Activated T-cell treated with anti-CD3 and anti-CD28 coated beads for 48 hours (primary cell): ENCODE results near the gene TMTC2.
A peak's percentile ranks its signal among the peaks of the same experiment; 100 is the strongest.

Experiments
- DNase-seq: peaks from one replicate; pipeline ENCODE4 v3.0.0-alpha.2; 2020; ENCODE audit warnings: low read depth

Gene TMTC2

DNA sequence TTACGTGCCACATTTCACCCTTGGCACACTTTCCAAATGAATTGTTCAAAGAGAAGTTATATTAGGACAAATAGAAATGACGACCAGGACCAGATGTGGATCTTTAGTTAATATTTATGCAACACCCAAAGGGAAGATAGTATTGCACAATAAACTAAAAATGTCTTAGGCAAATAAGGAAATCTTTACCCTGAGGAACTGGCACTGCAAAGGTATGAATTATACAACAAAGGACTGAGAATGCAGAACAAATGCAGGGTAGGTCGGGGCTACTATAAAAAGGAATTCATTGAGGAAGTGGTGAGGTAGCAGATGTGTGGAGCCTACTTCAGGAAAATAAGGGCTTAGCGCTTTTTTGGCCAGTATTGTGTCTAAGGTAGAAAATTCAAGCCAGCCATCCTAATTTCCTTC lies 3.9 kb upstream of the TMTC2 start:
- DNase-seq = no peak

DNA sequence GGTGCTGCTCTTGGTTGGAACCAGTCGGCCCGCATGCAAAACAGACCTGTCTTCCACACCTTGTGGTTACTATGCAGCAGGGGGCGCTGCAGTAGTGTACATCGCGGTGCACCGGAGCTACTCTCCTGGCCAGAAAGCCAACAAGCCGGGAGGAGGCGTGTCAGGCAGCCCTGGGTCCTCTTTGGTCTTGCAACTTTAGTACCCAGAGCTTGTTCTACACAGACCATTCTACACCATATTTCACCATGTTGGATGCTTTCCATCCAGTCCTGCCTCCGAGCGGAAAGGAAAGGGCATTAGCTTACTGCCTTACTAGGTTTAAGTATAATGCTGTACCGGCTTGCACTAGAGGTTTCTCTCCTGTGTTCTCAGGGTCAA lies 927 bp upstream of the TMTC2 start:
- DNase-seq = peak; percentile 83

- DNase-seq = peak; percentile 46
These were observed 610 bp downstream of the TMTC2 start for GRCh38 chr12:82687021-82688011.

GRCh38 chr12:82688035-82688501 lies 1.4 kb downstream of the TMTC2 start:
- no peak for DNase-seq

DNA sequence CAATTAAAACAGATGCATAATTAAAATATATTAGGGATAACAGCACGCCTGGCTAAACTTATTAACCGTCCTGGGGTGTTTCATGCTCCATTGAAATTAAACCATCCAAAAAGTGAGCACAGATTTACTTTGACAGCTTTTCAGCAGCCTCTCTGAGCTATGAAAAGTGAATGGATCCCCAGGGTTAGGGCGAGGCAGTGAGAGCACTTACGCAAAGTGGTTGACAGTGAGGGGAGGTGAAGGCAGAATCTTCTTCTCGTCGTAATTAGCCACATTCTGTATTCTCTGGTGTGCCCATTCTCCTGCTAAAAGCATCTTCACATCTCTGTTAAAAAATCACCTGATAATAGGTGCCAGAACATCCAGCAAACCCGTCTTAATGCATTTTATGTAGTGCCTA lies 1.9 kb downstream of the TMTC2 start:
- no peak for DNase-seq

GRCh38 chr12:82690006-82690405 lies 3.3 kb downstream of the TMTC2 start:
- DNase-seq = no peak

GRCh38 chr12:82691513-82691912 lies 4.8 kb downstream of the TMTC2 start:
- DNase-seq = no peak

- DNase-seq = no peak
These were observed 7.6 kb downstream of the TMTC2 start for GRCh38 chr12:82694276-82694675.

GRCh38 chr12:82694970-82695369 lies 8.3 kb downstream of the TMTC2 start:
- no peak for DNase-seq

DNA sequence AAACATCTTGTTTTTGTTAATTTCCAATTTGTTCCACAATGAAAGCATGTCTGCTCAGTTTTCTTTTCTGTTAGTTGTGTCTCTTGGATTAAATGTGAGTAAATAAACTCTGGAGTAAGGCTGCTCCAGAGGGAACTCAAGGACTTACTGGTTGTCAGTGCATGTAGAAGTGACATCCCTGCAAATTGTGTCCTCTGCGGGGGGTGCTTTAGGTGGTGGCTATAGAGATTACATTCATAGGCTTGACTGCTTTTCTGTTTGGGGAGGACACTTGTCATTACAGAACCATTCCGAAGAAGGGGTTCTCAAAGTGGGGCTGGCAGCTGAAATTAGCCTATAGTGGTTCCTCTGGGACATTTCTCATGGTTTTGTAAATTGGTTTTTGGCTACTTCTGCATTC lies 8.8 kb downstream of the TMTC2 start:
- DNase-seq = no peak

DNA sequence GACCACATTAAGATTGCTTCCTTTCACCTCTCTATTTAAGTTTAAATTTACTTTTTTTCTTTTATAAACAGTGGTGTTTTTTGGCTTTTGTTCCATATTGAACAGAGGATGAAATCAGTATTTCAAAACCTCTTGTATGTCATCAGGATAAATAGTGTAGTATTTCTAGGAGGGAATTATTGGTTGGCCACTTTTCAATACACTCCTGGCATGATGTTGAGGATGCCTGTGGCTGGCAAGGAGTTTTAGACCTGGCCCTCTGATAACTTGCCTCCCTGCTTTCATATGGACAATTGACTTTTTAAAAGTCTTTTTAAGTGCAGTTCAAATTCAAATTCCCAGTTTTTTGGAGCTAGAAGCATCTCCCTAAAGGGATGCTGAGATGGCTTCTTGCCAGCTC lies 9.8 kb downstream of the TMTC2 start:
- no peak for DNase-seq

GRCh38 chr12:82698708-82699564 lies 12.2 kb downstream of the TMTC2 start:
- no peak for DNase-seq

DNA sequence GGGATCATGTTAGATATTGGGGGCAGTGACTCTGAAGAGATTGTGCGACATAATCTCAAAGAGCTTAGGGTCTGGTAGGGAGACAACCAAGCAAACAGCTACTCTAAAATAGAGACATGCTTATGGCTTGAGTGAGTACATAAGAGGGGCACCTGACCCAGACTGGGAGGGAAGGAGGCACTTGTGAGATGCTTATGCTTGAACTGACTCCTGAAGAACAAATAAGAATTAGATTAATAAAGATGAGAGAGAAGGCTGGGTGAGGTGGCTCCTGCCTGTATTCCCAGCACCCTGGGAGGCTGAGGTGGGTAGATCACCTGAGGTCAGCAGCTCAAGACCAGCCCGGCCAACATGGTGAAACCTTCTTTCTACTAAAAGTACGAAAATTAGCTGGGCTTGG lies 19.1 kb downstream of the TMTC2 start:
- no peak for DNase-seq

DNA sequence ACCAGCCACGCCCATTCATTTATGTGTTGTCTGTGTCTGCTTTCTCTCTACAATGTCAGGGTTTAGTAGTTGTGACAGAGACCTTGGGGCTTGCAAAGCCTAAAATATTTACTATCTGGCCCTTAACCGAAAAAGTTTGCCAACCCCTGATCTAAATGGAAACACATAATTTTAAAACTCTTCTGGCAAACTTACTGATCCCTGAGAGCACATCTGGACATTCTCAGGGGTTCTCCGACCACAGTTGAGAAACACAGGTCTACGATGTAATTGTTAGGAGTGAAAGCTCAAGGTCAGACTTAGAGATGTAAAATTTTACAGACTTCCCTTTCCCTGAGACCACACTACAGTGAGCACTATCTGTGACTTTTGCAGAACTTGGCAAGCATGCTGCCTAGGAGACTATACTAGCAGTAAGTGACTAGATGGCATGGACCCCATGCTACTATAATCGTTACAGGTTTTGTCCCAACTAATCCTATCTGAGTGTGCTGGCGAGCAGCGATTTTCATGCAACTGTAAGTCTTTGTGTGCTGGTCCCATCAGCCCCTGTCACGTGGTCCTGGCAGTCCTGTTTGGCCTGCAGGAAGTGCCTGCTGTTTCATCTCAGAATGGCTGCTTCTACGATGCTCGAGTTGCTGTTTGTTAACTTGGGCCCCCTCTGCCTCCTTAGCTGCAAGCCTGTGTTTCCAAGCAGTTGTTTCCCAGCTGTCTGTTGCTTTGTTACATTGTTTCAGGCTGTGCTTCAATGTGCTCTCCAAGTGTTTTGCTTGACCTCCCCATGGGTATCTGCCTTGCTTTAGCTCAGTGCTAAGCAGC lies 21.6 kb downstream of the TMTC2 start:
- no peak for DNase-seq

DNA sequence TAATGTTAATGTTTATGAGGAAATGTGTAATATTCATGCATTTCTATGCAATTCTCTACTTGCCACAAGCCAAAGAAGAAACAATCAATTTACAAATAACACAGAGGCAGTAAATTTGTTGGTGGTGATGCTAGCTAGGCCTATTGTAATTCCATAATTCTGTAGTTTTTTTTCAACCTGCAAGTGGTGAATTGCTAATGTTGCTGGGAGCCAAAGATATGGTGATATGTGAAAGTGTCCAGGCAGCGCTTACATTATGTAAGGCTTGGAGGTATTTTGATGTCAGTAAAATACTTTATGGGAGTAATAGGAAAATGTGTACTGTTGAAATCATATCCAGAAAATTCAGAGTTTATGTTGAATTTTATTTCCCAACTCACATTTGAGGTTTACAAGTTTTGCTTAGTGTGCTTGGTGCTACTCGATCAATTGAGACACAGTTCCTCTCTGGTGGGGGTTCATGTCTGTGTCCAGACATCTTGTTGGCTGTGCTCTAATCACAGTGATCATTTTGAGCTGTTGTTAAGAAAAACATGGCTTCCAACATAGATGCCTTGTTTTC lies 23.2 kb downstream of the TMTC2 start:
- DNase-seq = no peak

GRCh38 chr12:82710741-82711140 lies 24.0 kb downstream of the TMTC2 start:
- DNase-seq = no peak

DNA sequence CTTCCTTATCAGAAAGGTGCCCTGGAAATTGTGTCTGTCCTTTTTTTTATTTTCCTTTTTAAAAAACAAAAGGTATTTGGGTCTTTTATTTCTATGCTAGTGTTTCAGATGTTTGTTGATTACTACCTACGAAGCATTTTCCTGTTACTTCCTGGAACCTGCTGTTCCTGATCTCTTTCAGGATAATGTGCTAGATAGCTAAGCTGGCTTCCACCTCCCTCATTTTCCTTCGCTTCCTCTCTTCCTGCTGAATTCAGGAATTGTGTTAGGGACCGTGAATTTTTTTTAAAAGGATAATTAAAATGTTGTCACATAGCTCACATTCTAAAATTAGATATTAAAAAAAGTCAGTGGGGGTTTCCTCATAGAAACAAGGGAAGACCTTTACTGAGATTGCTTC lies 27.7 kb downstream of the TMTC2 start:
- DNase-seq = no peak

- DNase-seq = no peak
These were observed 35.0 kb downstream of the TMTC2 start for GRCh38 chr12:82721726-82722125.

DNA sequence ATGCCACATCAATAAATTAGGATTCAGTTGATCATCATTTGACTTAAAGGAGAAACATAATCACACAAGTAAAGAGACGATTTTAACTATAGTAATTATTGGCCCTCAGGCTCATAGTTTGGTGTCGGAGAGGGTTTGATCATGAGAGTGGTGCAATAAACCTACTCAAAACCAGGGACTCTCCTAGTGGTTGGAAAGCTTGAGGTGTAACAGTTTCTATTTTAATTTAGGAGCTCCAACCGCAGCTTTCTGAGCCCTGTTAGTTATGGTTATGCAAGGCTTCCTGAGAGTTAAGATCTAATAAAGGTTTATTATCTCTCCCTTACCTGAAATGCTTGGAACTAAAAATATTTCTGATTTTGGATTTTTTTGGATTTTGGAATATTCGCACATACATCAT lies 36.4 kb downstream of the TMTC2 start:
- no peak for DNase-seq

DNA sequence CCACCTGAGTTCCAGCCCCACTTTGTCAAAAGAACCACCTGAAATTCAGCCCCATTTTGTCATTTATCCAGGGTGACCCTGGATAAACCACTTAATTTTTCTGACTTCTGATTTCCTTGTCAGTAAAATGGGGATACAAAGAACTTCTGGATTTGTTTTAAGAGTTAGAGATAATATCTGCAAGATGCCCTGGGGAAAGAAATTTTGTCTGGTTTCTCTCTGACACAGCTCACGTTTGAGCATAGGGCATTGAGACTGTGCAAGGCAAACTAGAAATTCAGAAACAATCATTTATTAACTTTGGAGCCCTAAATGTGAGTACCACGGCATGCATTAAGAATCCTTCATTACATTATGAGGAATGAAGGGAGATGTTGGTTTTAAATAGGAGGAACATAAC lies 37.2 kb downstream of the TMTC2 start:
- DNase-seq = no peak

- DNase-seq = no peak
These were observed 39.0 kb downstream of the TMTC2 start for GRCh38 chr12:82725741-82726140.

- DNase-seq = no peak
These were observed 41.2 kb downstream of the TMTC2 start for GRCh38 chr12:82727886-82728285.
